ENCODE data around the gene BRCA1.

- no peak for TF ChIP-seq SIN3A (IDR thresholded peaks at IDR 0.05; ENCODE audit: borderline replicate concordance, insufficient read depth, low read length)
- TF ChIP-seq POLR2AphosphoS5 (IDR thresholded peaks at IDR 0.05; ENCODE audit: low read depth, low read length), result peak; percentile 98
- TF ChIP-seq FOXP2 (optimal IDR thresholded peaks at IDR 0.05; ENCODE audit: borderline replicate concordance, extremely low read depth, extremely low read length, insufficient read depth), result peak; percentile 91
- TF ChIP-seq TAF1 (IDR thresholded peaks at IDR 0.05; ENCODE audit: borderline replicate concordance, insufficient read depth, low read length), result peak; percentile 99
Observed at GRCh38 chr17:42997984-42998938, 126.9 kb downstream of the BRCA1 start, which contains the start of gene RPL27.
